HG02884 (cell line): ENCODE measurements around the gene C19orf25.
"Not testable (repeated sequence)": the region's sequence is repeated elsewhere in the genome, so short reads cannot be mapped to it uniquely, and the experiment has no call there.

ENCODE experiments used
- ATAC-seq: cut with Tn5 transposase; IDR thresholded peaks from one replicate; pipeline ENCODE4 v1.9.1; 2021; ENCODE audit warnings: mild to moderate bottlenecking, moderate library complexity; ENCODE audit not compliant: unreplicated experiment

The C19orf25 gene

GRCh38 chr19:1450735-1451731 is 28.0 kb downstream of the C19orf25 start:
- ATAC-seq, result no peak

- ATAC-seq, result no peak
These were observed 29.3 kb downstream of the C19orf25 start, which contains the start of gene APC2 for GRCh38 chr19:1449467-1450442. APC2 (plus strand) TSS chr19:1450121; CDS start chr19:1453002, 2,881 bp downstream.

GRCh38 chr19:1447944-1448343 is 31.1 kb downstream of the C19orf25 start:
- no peak for ATAC-seq

- ATAC-seq, result no peak
These were observed 31.5 kb downstream of the C19orf25 start for GRCh38 chr19:1447504-1447903.

GRCh38 chr19:1446713-1447481 is 32.1 kb downstream of the C19orf25 start:
- no peak for ATAC-seq

- no peak for ATAC-seq
These were observed 32.9 kb downstream of the C19orf25 start for GRCh38 chr19:1445932-1446712.

- no peak for ATAC-seq
These were observed 33.7 kb downstream of the C19orf25 start for GRCh38 chr19:1445185-1445931.

- ATAC-seq, result no peak
These were observed 37.2 kb downstream of the C19orf25 start for GRCh38 chr19:1441677-1442438.

- ATAC-seq, result no peak
These were observed 38.0 kb downstream of the C19orf25 start for GRCh38 chr19:1441022-1441426.

- no peak for ATAC-seq
These were observed 38.6 kb downstream of the C19orf25 start for GRCh38 chr19:1440418-1440801.

GRCh38 chr19:1439525-1440417 is 39.2 kb downstream of the C19orf25 start:
- not testable (repeated sequence) for ATAC-seq

GRCh38 chr19:1438933-1439354 is 40.1 kb downstream of the C19orf25 start:
- ATAC-seq, result no peak

GRCh38 chr19:1438035-1438932 is 40.7 kb downstream of the C19orf25 start, which contains the start of gene RPS15:
RPS15 (plus strand) TSS chr19:1438396; CDS start chr19:1438426, 30 bp downstream.
- ATAC-seq, result peak; percentile 79

GRCh38 chr19:1437609-1438008 is 41.4 kb downstream of the C19orf25 start:
- no peak for ATAC-seq

GRCh38 chr19:1435378-1435989 is 43.5 kb downstream of the C19orf25 start:
- no peak for ATAC-seq
